Body of pancreas (tissue), 4 donors: Measurements from ENCODE around the gene APRT. TPM values are rescaled to one million over a fixed set of nuclear protein-coding genes. Genes with fewer than 3 reads are reported as not detected.
A peak's percentile ranks its signal among the peaks of the same experiment; 100 is the strongest.
"Not testable (repeated sequence)": the region's sequence is repeated elsewhere in the genome, so short reads cannot be mapped to it uniquely, and the experiment has no call there.

Experiments
- ATAC-seq: fragments of 150-250 bp; one replicate; pipeline ENCODE4 v1.9.1; 2016
- DNase-seq, 4 donors: peaks; one replicate each; pipeline ENCODE4 v3.0.0-alpha.2; 2019
- H3K27ac ChIP-seq, 4 donors: fragments of 200-600 bp; sonication (generic); 1 replicate in 3 of 4; 2 replicates in 1 of 4; pipeline versions ENCODE4 v1.5.1 to v1.6.1; 2016 to 2019; ENCODE audit warnings: mild to moderate bottlenecking in 1 of 4, mixed read lengths in 1 of 4, moderate library complexity in 1 of 4
- H3K27me3 ChIP-seq, 2 donors: fragments of 200-600 bp; sonication (generic); one replicate each; pipeline ENCODE4 v1.6.0; 2016; ENCODE audit warnings: mild to moderate bottlenecking in 1 of 2
- H3K36me3 ChIP-seq, 2 donors: fragments of 200-600 bp; sonication (generic); replicated peaks in 1 of 2; 2 replicates each; pipeline ENCODE4 v1.5.1; 2016; ENCODE audit warnings: low read depth in 2 of 2; ENCODE audit not compliant: insufficient read depth in 1 of 2
- H3K4me1 ChIP-seq: fragments of 200-600 bp; sonication (generic); one replicate; pipeline ENCODE4 v1.6.0; 2016
- H3K4me3 ChIP-seq, 2 donors: fragments of 200-600 bp; sonication (generic); 1 replicate in 1 of 2; 2 replicates in 1 of 2; pipeline ENCODE4 v1.5.1; 2016 to 2019
- H3K9me3 ChIP-seq, 3 donors: fragments of 200-600 bp; sonication (generic); 1 replicate in 2 of 3; 2 replicates in 1 of 3; pipeline ENCODE4 v1.5.1; 2016
- POLR2A ChIP-seq, 3 donors: fragments of 450-650 bp; IDR thresholded peaks; one replicate each; pipeline ENCODE4 v1.6.1; 2016; ENCODE audit warnings: antibody characterized with exemption in 3 of 3, mild to moderate bottlenecking in 2 of 3
- WGBS, 2 donors: methylation state at CpG; one replicate each; pipeline ENCODE4 v1.1.5; 2017; 5-methylcytosine and 5-hydroxymethylcytosine counted together
- intact Hi-C: fragments of 100-400 bp; cut with DNase I; formaldehyde crosslinking; loops from one replicate; pipeline ENCODE4 v1.15.1; 2023
- total RNA-seq, 2 donors: library from RNA; depleted of rRNA; stranded (reverse); fragments of >200 nt; gene quantifications; one replicate each; pipeline ENCODE4 v1.1.0, GENCODE V29; 2016
- TF ChIP-seq, protein P1 (sequence below), 7 experiments: fragments of 450-650 bp in 4 of 7; fragments of 200-600 bp in 3 of 7; sonication (generic) in 3 of 7; IDR thresholded peaks; one replicate each; pipeline ENCODE4 v1.5.1; 2016 to 2019; ENCODE audit warnings: antibody characterized with exemption in 7 of 7

The APRT gene
- total RNA-seq, 2 donors from 2014 or later, result 95.9 to 104 TPM

DNA sequence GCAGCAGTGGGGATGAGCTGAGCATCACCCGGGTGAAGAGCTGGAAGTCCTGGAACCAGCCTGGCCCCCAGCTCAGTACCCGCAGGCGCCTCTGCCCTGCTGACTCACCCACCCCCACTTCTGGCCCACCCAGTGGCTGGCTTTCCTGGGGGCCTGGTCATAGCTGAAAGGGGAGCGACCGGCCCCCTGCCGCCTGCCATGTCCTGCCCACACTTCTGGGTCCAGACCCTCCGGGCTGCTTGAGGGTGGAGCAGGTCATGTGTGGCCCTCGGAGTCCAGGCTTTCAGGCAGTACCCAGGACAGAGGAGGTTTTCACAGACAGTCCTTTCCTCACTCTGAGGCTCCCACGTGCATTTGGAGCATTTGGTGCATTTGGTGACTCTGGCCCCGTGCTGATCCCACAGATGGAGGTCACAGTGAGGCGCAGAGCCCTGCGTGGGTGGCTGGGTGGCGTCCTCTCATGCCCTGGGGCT, 19.6 kb downstream of the APRT start:
- TF ChIP-seq POLR2A (IDR thresholded peaks at IDR 0.05), result no peak
- TF ChIP-seq, protein P1, sequence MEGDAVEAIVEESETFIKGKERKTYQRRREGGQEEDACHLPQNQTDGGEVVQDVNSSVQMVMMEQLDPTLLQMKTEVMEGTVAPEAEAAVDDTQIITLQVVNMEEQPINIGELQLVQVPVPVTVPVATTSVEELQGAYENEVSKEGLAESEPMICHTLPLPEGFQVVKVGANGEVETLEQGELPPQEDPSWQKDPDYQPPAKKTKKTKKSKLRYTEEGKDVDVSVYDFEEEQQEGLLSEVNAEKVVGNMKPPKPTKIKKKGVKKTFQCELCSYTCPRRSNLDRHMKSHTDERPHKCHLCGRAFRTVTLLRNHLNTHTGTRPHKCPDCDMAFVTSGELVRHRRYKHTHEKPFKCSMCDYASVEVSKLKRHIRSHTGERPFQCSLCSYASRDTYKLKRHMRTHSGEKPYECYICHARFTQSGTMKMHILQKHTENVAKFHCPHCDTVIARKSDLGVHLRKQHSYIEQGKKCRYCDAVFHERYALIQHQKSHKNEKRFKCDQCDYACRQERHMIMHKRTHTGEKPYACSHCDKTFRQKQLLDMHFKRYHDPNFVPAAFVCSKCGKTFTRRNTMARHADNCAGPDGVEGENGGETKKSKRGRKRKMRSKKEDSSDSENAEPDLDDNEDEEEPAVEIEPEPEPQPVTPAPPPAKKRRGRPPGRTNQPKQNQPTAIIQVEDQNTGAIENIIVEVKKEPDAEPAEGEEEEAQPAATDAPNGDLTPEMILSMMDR (IDR thresholded peaks at IDR 0.05), result no peak
- no peak overlapping the region for H3K27ac ChIP-seq
- no peak for ATAC-seq
- no peak for DNase-seq
- H3K4me1 ChIP-seq, result no peaks in the 10 kb centered on the region
- H3K36me3 ChIP-seq, result no peaks in the 10 kb centered on the region
- H3K4me3 ChIP-seq, result no peak overlapping the region
- intact Hi-C loops, result no loop called here
- peaks cover 0 to 5% of the 10 kb centered on the region in 2 donors for H3K27me3 ChIP-seq
- 60% methylated on average over 13 of the region's 13 CpGs; no CpG with 5 or more reads in 1 of the 2 donors for WGBS, 2 donors
- H3K9me3 ChIP-seq, result no peaks in the 10 kb centered on the region

DNA sequence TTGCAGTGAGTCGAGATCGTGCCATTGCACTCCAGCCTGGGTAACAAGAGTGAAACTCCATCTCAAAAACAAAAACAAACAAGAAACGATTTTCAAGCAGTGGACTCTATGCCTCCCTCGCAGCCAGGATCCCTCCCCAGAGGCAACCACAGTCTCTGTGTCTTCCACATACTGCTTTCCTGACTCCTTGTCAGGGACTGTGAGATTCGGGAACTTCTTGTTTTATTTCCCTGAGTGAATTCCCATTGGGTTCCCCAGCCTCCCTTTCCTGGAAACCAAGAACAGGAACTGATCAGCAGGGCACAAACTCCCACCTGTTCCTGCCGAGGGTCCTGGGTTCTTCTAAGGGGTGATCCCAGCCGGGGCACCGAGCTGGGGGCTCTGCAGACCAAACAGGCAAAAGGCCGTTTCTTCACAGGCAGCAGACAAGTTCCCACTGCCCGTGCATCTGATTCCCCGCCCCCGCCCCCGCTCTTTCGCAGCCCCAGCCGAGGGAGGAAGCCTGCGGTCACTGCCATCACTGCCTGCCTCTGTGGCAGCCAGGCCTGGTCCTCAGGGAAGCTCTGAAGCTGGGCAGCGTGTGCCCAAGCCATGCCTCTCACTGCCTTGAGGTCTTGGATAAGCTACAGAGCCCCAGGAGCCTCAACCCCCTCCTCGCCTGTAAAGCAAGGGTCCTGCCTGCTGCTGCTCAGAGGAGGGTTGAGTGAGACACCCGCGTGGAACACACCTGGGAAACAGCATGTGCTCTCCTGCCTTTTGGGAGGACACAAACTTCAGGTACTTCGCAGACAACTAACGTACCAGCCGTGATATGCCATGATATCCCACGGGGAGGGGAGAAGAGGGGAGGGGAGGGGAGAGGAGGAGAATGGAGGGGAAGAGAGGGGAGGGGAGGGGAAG, 21.2 kb downstream of the APRT start:
- ATAC-seq (peak; percentile 13), DNase-seq (peak in 1 of 4 donors; percentile 51)
- Histone ChIP-seq H3K4me1 (peaks cover 2% of the 10 kb centered on the region), H3K4me3 (no peak overlapping the region), H3K27ac (peak overlapping the region in 1 of 4 donors; percentile 44), H3K9me3 (no peaks in the 10 kb centered on the region), H3K36me3 (no peaks in the 10 kb centered on the region), H3K27me3 (peaks cover 0 to 5% of the 10 kb centered on the region in 2 donors)
- intact Hi-C loops, result no loop called here
- TF ChIP-seq, protein P1 (IDR thresholded peaks at IDR 0.05), result no peak
- TF ChIP-seq POLR2A (IDR thresholded peaks at IDR 0.05), result no peak
- WGBS, 2 donors, result 23 to 36% methylated on average over 9 to 21 of the region's 24 CpGs

DNA sequence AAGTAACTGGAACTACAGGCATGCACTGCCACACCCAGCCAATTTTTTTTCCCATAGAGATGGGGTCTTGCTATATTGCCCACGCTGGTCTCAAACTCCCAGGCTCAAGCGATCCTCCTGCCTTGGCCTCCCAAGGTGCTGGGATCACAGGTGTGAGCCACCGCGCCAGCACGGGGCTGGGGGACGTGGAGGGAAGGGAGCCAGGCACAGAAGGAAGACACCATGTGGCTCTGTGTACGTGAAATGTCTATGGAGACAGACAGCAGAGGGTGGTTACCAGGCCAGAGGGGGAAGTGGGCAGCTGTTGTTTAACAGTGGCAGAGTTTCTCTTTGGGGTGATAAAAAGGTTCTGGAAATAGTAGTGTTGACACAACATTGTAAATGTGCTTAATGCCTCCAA, 22.1 kb downstream of the APRT start:
- Histone ChIP-seq H3K36me3 (no peaks in the 10 kb centered on the region), H3K27me3 (peaks cover 0 to 5% of the 10 kb centered on the region in 2 donors), H3K9me3 (no peaks in the 10 kb centered on the region), H3K4me3 (no peak overlapping the region), H3K4me1 (peaks cover 10% of the 10 kb centered on the region), H3K27ac (no peak overlapping the region)
- WGBS, 2 donors, result 71 to 86% methylated on average over 5 to 7 of the region's 7 CpGs
- TF ChIP-seq POLR2A (IDR thresholded peaks at IDR 0.05), result no peak
- TF ChIP-seq, protein P1 (IDR thresholded peaks at IDR 0.05), result no peak
- intact Hi-C loops, result no loop called here
- DNase-seq (no peak), ATAC-seq (no peak)

DNA sequence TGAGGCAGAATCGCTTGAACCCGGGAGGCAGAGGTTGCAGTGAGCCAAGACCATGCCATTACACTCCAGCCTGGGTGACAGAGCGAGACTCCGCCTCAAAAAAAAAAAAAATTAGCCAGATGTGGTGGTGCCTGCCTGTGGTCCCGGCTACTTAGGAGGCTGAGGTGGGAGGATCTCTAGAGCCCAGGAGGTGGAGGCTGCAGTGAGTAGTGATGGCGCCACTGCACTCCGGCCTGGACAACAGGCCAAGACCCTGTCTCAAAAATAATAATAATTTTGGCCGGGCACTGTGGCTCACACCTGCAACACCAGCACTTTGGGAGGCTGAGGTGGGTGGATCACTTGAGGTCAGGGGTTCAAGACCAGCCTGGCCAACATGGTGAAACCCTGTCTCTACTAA, 23.0 kb downstream of the APRT start:
- intact Hi-C loops, H3K27ac ChIP-seq, ATAC-seq, H3K9me3 ChIP-seq, H3K4me3 ChIP-seq, H3K27me3 ChIP-seq, DNase-seq, H3K36me3 ChIP-seq: not testable (repeated sequence)
- peaks cover 12% of the 10 kb centered on the region for H3K4me1 ChIP-seq
- WGBS, 2 donors, result 91 to 95% methylated on average over 8 of the region's 8 CpGs

DNA sequence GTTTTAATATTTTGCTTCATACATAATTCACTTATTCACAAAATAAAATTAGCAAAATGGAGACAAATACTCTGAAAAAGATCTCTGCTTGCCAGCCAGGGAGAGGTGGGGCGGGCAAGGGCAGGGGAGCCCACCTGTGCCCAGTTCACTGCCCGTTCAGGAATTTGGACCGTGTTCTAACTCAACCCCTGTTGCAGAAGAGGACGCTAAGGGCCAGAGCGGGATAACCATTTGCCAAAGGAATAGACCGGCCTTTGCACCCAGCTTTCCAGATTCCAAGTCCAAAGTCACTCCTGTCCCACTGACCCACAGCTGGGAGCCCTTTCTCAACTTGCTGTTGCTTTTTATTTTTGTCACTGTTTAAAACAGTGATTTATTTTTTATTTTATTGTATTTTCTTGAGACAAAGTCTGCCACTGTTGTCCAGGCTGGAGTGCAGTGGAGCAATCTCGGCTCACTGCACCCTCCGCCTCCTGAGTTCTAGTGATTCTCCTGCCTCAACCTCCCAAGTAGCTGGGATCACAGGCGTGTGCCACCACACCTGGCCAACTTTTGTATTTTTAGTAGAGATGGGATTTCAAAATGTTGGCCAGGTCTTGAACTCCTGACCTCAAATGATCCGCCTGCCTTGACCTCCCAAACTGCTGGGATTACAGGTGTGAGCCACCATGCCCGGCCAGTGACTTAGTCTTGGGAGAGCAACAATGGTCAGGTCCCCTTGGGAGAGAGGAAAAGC, 24.0 kb downstream of the APRT start:
- DNase-seq, result no peak
- 72 to 76% methylated on average over 11 of the region's 11 CpGs for WGBS, 2 donors
- no peak for TF ChIP-seq POLR2A (IDR thresholded peaks at IDR 0.05)

More for the DNA sequence above, 24.0 kb downstream of the APRT start:
- no peaks in the 10 kb centered on the region for H3K9me3 ChIP-seq
- no peak overlapping the region for H3K4me3 ChIP-seq
- no peak overlapping the region for H3K27ac ChIP-seq
- H3K4me1 ChIP-seq, result peaks cover 22% of the 10 kb centered on the region
- intact Hi-C loops, result no loop called here
- no peaks in the 10 kb centered on the region for H3K36me3 ChIP-seq
- H3K27me3 ChIP-seq, result peaks cover 0 to 2% of the 10 kb centered on the region in 2 donors
- ATAC-seq, result no peak
